Suprapubic skin (tissue), 4 donors: Measurements from ENCODE around the gene MC2R.

Experiments used
- EP300 ChIP-seq: sonication (generic); formaldehyde crosslinking; IDR thresholded peaks from one replicate; pipeline ENCODE4 v1.6.1; 2017; ENCODE audit warnings: antibody characterized with exemption
- POLR2A ChIP-seq, 2 donors: fragments of 450-650 bp; IDR thresholded peaks; one replicate each; pipeline ENCODE4 v1.6.1; 2017; ENCODE audit warnings: antibody characterized with exemption in 2 of 2, mild to moderate bottlenecking in 2 of 2, moderate library complexity in 2 of 2
- POLR2AphosphoS5 ChIP-seq, 3 donors: sonication (generic); formaldehyde crosslinking; IDR thresholded peaks; one replicate each; pipeline ENCODE4 v1.6.1; 2017; ENCODE audit warnings: antibody characterized with exemption in 3 of 3
- TF ChIP-seq, protein P1 (sequence below), 2 donors: fragments of 200-600 bp in 1 of 2; fragments of 450-650 bp in 1 of 2; sonication (generic) in 1 of 2; IDR thresholded peaks; one replicate each; pipeline ENCODE4 v1.5.1; 2016 to 2019; ENCODE audit warnings: antibody characterized with exemption in 2 of 2, mild to moderate bottlenecking in 1 of 2, moderate library complexity in 1 of 2

- TF ChIP-seq, protein P1, sequence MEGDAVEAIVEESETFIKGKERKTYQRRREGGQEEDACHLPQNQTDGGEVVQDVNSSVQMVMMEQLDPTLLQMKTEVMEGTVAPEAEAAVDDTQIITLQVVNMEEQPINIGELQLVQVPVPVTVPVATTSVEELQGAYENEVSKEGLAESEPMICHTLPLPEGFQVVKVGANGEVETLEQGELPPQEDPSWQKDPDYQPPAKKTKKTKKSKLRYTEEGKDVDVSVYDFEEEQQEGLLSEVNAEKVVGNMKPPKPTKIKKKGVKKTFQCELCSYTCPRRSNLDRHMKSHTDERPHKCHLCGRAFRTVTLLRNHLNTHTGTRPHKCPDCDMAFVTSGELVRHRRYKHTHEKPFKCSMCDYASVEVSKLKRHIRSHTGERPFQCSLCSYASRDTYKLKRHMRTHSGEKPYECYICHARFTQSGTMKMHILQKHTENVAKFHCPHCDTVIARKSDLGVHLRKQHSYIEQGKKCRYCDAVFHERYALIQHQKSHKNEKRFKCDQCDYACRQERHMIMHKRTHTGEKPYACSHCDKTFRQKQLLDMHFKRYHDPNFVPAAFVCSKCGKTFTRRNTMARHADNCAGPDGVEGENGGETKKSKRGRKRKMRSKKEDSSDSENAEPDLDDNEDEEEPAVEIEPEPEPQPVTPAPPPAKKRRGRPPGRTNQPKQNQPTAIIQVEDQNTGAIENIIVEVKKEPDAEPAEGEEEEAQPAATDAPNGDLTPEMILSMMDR (IDR thresholded peaks at IDR 0.05), result no peak
- TF ChIP-seq POLR2AphosphoS5 (IDR thresholded peaks at IDR 0.05), result no peak
- no peak for TF ChIP-seq EP300
- no peak for TF ChIP-seq POLR2A (IDR thresholded peaks at IDR 0.05)
These were observed 15.6 kb upstream of the MC2R start for GRCh38 chr18:13930964-13931363.
